ENCODE results near the gene MYLK4. TPM values are rescaled to one million over a fixed set of nuclear protein-coding genes. Genes with fewer than 3 reads are reported as not detected.
A peak's percentile ranks its signal among the peaks of the same experiment; 100 is the strongest.

MYLK4 gene
- total RNA-seq, 1 donor from 2014 or later: 0.65 TPM

GRCh38 chr6:2744209-2744771 lies 6.4 kb downstream of the MYLK4 start:
- peaks cover 8% of the 10 kb centered on the region for H3K27me3 Mint-ChIP-seq
- H3K4me1 Mint-ChIP-seq (ENCODE audit: unreplicated experiment): peaks cover 29% of the 10 kb centered on the region
- H3K9me3 Mint-ChIP-seq: no peaks in the 10 kb centered on the region
- no peaks in the 10 kb centered on the region for H3K36me3 Mint-ChIP-seq
- H3K27ac Mint-ChIP-seq: no peak overlapping the region
- H3K4me3 Mint-ChIP-seq: no peak overlapping the region
- peak; percentile 51 for TF ChIP-seq CTCF (conservative IDR thresholded peaks at IDR 0.05)
- no peak for DNase-seq (ENCODE audit: extremely low spot score, unreplicated experiment)

DNA sequence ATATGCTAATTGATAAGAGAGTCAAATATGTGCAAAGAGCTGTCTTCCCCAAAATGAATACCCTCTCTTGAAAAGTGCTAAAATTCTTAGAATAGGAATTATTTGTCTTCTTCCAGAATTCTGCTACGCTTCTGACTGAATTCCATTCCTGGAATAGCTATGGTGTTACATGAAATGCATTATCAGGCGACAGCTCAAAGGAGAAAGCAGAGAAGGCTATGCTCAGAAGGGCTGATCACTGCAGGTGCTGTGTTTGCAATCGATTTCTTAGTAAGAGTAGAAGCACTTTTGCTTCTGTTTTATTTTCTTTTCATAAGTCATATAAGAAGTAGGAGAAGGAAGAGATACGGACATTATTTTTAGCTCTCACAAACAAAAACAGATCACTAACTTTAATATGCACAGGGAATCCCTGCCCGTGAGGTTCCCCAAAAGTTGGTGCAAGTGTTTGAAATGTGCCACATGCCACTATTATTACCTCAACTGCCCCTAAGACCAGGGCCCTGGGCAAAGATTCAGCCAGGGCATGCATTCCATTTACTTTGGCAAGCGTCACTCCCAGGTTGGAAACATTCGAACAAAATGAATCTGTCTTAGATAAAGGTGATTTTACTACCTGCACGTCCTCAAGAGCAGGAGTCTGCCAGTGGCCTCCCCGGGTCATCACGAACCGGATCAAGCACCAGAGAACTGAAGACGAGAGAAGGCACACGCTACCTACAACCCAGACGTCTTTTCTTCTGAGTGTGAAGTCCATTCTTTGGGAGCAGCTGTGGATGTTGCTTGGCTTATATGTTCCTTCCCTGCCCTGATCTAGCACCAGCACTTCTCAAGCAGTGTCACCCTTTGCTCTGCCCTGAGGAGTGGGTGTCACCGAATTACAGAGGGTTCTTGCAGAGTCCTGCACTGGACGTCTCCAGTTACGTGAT lies 7.2 kb downstream of the MYLK4 start:
- Mint-ChIP-seq H3K27me3 (peaks cover 8% of the 10 kb centered on the region), H3K4me3 (no peak overlapping the region), H3K27ac (no peak overlapping the region), H3K9me3 (no peaks in the 10 kb centered on the region), H3K36me3 (no peaks in the 10 kb centered on the region), H3K4me1 (ENCODE audit: unreplicated experiment) (peaks cover 32% of the 10 kb centered on the region)
- DNase-seq (ENCODE audit: extremely low spot score, unreplicated experiment): no peak
- TF ChIP-seq CTCF (conservative IDR thresholded peaks at IDR 0.05): no peak

- Mint-ChIP-seq H3K4me1 (ENCODE audit: unreplicated experiment) (peaks cover 35% of the 10 kb centered on the region), H3K9me3 (no peaks in the 10 kb centered on the region), H3K27ac (no peak overlapping the region), H3K27me3 (peaks cover 5% of the 10 kb centered on the region), H3K36me3 (no peaks in the 10 kb centered on the region), H3K4me3 (no peak overlapping the region)
- no peak for TF ChIP-seq CTCF (conservative IDR thresholded peaks at IDR 0.05)
- DNase-seq (ENCODE audit: extremely low spot score, unreplicated experiment): no peak
These were observed 9.0 kb downstream of the MYLK4 start for GRCh38 chr6:2741756-2742155.

DNA sequence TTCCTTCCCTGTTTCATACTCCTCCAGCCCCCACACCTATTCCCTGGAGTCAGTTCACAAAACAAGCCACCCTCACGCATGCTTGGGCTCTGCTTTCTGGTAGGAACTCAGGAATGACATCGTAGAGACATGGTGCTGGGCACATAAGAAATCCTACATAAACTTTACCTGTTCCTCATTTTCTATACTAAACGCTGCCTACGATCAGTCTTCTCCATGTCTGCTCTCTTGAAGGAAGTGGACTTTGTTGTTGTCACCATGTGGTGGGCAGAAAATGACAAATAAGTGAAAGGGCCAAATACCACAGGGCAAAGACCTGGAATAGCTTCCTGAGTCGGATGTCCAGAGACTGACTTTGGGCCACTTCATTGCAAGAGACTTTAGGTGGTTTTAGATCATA lies 10.1 kb downstream of the MYLK4 start:
- H3K36me3 Mint-ChIP-seq: no peaks in the 10 kb centered on the region
- DNase-seq (ENCODE audit: extremely low spot score, unreplicated experiment): no peak
- no peak overlapping the region for H3K27ac Mint-ChIP-seq
- no peaks in the 10 kb centered on the region for H3K9me3 Mint-ChIP-seq
- no peak overlapping the region for H3K4me3 Mint-ChIP-seq
- peaks cover 5% of the 10 kb centered on the region for H3K27me3 Mint-ChIP-seq
- peaks cover 29% of the 10 kb centered on the region for H3K4me1 Mint-ChIP-seq (ENCODE audit: unreplicated experiment)
- TF ChIP-seq CTCF (conservative IDR thresholded peaks at IDR 0.05): no peak

GRCh38 chr6:2739335-2739734 lies 11.4 kb downstream of the MYLK4 start:
- H3K27ac Mint-ChIP-seq: no peak overlapping the region

More at GRCh38 chr6:2739335-2739734, 11.4 kb downstream of the MYLK4 start:
- Mint-ChIP-seq H3K9me3 (no peaks in the 10 kb centered on the region), H3K4me3 (no peak overlapping the region), H3K27me3 (peaks cover 5% of the 10 kb centered on the region), H3K4me1 (ENCODE audit: unreplicated experiment) (peaks cover 19% of the 10 kb centered on the region), H3K36me3 (no peaks in the 10 kb centered on the region)
- DNase-seq (ENCODE audit: extremely low spot score, unreplicated experiment): no peak
- TF ChIP-seq CTCF (conservative IDR thresholded peaks at IDR 0.05): no peak

Measured in type B pancreatic cell (in vitro differentiated cells).